ENCODE measurements around the gene ESYT3.

DNA sequence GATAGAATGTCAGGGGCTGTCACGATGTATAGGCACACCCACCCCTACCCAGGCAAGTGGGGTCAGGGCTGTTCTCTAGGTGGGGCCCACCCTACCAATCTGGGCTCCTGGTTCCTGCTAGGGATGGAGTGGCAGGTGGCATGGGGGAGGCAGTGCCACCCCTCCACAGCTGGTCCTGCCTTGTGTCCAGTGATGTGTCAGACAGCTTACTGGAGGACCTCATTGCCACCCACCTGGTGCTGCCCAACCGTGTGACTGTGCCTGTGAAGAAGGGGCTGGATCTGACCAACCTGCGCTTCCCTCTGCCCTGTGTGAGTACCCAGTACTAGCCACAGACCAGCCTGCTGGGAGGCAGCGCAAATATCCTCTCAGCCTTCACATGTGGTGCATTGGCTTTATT, 27.5 kb downstream of the ESYT3 start:
- TF ChIP-seq CTCF (IDR thresholded peaks at IDR 0.05) (no peak), POLR2A (IDR thresholded peaks at IDR 0.05) (no peak)

Data from right lobe of liver (tissue), 4 donors.